HUES6 (cell line): ENCODE results near the gene ADAD2.

ENCODE experiments used
- H3K27ac ChIP-seq: 2 replicates; pipeline ENCODE4 v1.7.0; 2013; ENCODE audit warnings: low read depth, mild to moderate bottlenecking, low read length, inconsistent platforms
- H3K27me3 ChIP-seq: 2 replicates; pipeline ENCODE4 v1.6.1; 2013; ENCODE audit warnings: low read length; ENCODE audit not compliant: control insufficient read depth, insufficient read depth
- H3K36me3 ChIP-seq: 2 replicates; pipeline ENCODE4 v1.6.1; 2013; ENCODE audit warnings: low read length; ENCODE audit not compliant: control insufficient read depth, insufficient read depth
- H3K4me1 ChIP-seq: 2 replicates; pipeline ENCODE4 v1.6.1; 2013; ENCODE audit warnings: low read length; ENCODE audit not compliant: control insufficient read depth, insufficient read depth
- H3K4me3 ChIP-seq: 2 replicates; pipeline ENCODE4 v1.5.1; 2013; ENCODE audit warnings: low read depth, low read length
- H3K9ac ChIP-seq: one replicate; pipeline ENCODE4 v1.6.1; 2013; ENCODE audit warnings: mild to moderate bottlenecking, low read length
- H3K9me3 ChIP-seq: 2 replicates; pipeline ENCODE4 v1.6.1; 2013; ENCODE audit warnings: low read depth, low read length; ENCODE audit not compliant: control insufficient read depth, insufficient read depth

Gene ADAD2

DNA sequence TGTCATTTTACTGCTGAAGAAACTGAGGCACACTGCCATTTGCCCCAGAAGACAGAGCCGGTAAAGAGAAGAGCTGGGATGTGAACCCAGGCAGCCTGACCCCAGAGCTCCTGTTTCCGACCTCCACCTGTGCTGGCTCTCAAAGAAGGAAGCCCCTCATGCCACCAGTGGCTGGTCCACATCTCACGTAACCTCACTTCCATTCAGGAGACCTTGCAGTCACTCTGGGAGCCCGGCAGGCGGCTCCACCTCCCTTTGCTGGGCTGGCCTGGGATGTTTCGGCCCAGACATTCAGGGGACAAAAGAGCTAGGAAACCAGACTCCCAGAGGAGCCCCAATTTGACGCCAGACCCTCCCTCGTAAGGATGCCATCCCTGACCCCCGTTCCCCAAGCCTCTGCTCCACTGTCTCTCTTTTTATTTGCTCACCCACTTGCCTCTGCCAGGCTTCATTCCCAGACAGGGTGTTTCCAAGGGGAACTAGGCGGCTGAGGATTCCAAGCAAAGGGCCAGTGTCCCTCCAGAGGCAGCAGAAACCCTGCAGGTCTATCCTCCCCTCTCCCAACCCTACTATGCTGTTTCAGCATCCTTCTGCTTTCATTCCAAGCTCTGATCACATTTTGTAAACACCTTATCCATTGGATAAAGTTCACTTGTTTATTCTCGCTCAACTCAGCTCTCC is 6.9 kb upstream of the ADAD2 start:
- H3K4me3 ChIP-seq, result no peak overlapping the region
- peaks cover 60% of the 10 kb centered on the region for H3K36me3 ChIP-seq

DNA sequence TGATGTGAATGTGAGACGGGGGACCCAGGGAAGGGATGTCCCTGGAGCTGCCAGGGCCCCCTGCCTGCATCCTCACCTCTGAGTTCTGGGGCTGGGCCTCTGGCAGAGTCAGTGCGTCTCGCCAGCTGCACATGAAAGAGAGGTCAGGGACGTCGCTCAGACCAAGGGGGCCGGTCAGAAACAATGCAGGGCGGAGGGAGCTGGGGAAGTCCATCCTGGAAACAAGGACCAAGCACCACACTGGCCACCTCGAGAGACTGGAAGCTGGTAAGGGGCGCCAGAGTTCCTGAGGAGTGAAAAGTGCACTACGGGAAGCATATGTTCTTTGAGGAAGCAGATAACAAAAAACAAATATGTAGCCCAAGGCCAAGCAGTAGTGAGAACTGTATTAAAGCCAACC is 6.2 kb upstream of the ADAD2 start:
- Histone ChIP-seq H3K36me3 (peaks cover 53% of the 10 kb centered on the region), H3K27me3 (no peaks in the 10 kb centered on the region), H3K9ac (peak overlapping the region; percentile 23), H3K4me3 (no peak overlapping the region), H3K27ac (no peak overlapping the region), H3K4me1 (no peaks in the 10 kb centered on the region), H3K9me3 (no peaks in the 10 kb centered on the region)

More for the DNA sequence above, 6.9 kb upstream of the ADAD2 start:
- no peaks in the 10 kb centered on the region for H3K4me1 ChIP-seq
- H3K9me3 ChIP-seq, result no peaks in the 10 kb centered on the region
- H3K27me3 ChIP-seq, result no peaks in the 10 kb centered on the region
- H3K27ac ChIP-seq, result no peak overlapping the region
- H3K9ac ChIP-seq, result no peak overlapping the region

DNA sequence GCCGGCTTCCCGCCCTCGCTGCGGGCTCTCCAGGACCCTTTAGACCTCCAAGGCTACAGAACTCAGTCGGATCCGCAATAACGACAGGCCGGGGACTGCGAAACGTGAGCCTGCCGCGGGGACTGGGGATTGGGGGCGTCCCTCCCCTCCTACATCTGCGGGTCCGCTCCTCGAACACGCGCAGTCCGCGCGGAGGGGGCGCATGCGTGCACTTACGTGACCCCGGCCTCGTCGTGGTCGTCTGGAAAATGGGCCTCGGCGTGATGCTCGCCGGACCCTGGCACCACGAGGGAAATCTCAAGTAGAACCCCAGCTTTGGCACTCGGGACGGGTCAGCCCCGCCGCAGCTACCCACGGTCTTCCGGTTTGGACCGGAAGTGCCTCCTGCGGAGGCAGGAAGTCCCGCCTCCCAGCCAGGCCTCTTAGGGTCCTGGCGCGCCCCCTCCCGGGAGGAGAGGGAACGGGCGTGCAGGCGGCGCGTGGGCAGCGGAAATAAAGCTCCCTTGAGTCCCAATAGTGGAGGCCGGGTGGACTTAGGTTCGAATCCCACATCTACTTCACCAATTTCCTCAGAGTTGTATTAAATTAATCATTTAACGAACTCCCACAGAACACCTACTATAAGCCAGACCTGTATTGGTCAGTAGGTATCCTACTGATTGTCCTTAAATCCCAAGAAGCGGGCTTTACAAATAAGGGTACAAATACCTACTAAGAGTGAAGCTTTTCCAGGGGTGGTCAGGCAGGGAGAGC is 4.1 kb upstream of the ADAD2 start, which contains the start of gene TAF1C:
Gene TAF1C, minus strand, starts transcription at position 373 of the 753 bp plus-strand sequence. CDS start 2,069 bp downstream, outside the sequence.
- Histone ChIP-seq H3K4me1 (no peaks in the 10 kb centered on the region), H3K27me3 (no peaks in the 10 kb centered on the region), H3K36me3 (peaks cover 34% of the 10 kb centered on the region), H3K27ac (peak within 1 kb of the TSS; percentile 86), H3K4me3 (peak within 1 kb of the TSS; percentile 100), H3K9me3 (no peaks in the 10 kb centered on the region), H3K9ac (peak within 1 kb of the TSS; percentile 94)

DNA sequence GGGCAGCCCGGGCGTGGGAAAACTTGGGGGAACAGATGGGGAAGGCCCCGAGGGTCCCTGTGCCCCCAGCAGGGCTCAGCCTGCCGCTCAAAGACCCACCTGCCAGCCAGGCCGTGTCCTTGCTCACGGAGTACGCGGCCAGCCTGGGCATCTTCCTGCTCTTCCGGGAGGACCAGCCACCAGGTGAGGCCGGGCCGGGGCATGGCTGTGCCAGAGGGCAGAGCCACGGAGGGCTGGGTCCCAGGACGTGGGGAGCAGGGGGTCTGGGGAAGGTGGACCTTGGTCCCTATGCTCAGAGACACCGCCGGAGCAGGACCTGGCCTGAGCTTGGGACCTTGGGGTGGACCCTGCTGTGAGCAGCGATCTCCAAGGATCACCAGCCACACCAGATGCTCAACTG is 509 bp downstream of the ADAD2 start:
- Histone ChIP-seq H3K36me3 (no peaks in the 10 kb centered on the region), H3K27me3 (no peaks in the 10 kb centered on the region)

DNA sequence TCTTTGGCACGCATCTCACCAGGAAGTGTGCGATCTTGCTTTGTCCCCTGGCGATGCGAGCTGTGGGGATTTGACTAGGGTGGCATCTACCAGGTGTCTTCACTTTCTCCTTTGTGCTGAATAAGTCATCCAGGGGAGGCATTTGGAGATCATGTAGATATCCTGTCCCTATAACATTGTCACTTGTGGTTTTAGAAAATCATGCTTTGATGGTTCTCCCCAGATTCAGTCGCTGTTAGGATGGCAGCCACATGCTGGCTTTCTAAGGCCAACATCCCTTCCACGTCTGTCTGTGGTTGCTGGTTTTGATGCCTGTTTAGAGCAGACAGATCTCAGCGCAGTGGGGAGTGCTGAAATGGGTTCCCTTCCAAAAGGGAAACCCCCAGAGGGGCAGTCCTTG is 2.5 kb downstream of the ADAD2 start:
- no peak overlapping the region for H3K27ac ChIP-seq
- H3K4me1 ChIP-seq, result peaks cover 8% of the 10 kb centered on the region; the same call in 1 of the 2 replicates
- H3K36me3 ChIP-seq, result no peaks in the 10 kb centered on the region

More for the DNA sequence above, 509 bp downstream of the ADAD2 start:
- Histone ChIP-seq H3K4me1 (peaks cover 7% of the 10 kb centered on the region; the same call in 1 of the 2 replicates), H3K27ac (no peak overlapping the region), H3K9ac (no peak overlapping the region), H3K9me3 (no peaks in the 10 kb centered on the region), H3K4me3 (no peak overlapping the region)

DNA sequence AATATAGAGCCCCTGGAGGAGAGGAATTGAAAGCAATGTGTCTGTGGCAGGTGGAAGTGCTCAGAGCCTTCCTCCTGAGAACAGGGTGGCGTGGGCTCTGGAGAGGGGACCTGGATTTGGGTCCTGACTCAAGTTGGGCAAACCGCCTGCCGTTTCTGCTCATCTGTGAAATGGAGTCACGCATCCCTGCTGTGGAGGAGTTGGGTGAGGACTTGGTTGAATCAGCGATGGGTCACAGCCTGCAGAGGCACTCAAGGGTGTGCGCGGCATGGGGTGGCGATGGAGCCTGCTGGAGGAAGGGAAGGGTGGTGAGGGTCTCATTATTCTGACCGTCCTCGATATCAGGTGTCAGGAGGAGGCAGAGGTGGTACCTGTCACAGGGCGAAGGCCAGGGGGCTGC is 3.1 kb downstream of the ADAD2 start:
- peak overlapping the region; percentile 20 for H3K9ac ChIP-seq
- H3K9me3 ChIP-seq, result no peaks in the 10 kb centered on the region
- H3K27me3 ChIP-seq, result no peaks in the 10 kb centered on the region
- no peaks in the 10 kb centered on the region for H3K36me3 ChIP-seq
- no peak overlapping the region for H3K4me3 ChIP-seq
- peaks cover 8% of the 10 kb centered on the region; the same call in 1 of the 2 replicates for H3K4me1 ChIP-seq
- no peak overlapping the region for H3K27ac ChIP-seq

More for the DNA sequence above, 2.5 kb downstream of the ADAD2 start:
- Histone ChIP-seq H3K9me3 (no peaks in the 10 kb centered on the region), H3K4me3 (no peak overlapping the region), H3K9ac (no peak overlapping the region), H3K27me3 (no peaks in the 10 kb centered on the region)

DNA sequence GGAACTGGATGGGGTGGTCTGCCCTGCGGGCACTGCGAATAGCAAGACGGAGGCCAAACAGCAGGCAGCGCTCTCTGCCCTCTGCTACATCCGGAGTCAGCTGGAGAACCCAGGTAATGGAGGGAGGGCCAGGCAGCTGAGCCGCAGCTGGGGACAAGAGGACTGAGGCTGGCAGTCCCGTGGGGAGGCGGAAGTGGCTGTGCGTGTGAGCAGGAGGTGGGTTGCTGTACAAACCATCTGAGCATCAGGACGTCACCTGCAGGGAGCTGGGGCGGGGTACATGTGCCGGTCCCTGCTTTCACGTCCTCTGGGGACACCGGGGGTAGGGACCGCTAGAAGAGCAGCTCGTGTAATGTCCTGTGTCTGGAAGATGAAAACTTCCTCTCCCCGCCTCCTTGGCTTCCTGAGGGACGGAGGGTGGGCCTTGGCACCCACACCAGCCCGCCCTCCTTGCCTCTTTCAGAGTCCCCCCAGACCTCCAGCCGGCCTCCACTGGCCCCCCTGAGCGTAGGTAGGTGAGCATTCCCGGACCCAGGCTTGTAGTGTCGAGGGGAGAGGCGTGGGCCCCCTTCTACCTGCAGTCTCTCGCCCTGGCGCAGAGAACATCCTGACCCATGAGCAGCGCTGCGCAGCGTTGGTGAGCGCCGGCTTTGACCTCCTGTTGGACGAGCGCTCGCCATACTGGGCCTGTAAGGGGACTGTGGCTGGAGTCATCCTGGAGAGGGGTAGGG is 3.7 kb downstream of the ADAD2 start:
- Histone ChIP-seq H3K9me3 (no peaks in the 10 kb centered on the region), H3K4me3 (no peak overlapping the region), H3K27me3 (no peaks in the 10 kb centered on the region), H3K36me3 (no peaks in the 10 kb centered on the region), H3K27ac (no peak overlapping the region), H3K9ac (no peak overlapping the region), H3K4me1 (peaks cover 8% of the 10 kb centered on the region; the same call in 1 of the 2 replicates)

DNA sequence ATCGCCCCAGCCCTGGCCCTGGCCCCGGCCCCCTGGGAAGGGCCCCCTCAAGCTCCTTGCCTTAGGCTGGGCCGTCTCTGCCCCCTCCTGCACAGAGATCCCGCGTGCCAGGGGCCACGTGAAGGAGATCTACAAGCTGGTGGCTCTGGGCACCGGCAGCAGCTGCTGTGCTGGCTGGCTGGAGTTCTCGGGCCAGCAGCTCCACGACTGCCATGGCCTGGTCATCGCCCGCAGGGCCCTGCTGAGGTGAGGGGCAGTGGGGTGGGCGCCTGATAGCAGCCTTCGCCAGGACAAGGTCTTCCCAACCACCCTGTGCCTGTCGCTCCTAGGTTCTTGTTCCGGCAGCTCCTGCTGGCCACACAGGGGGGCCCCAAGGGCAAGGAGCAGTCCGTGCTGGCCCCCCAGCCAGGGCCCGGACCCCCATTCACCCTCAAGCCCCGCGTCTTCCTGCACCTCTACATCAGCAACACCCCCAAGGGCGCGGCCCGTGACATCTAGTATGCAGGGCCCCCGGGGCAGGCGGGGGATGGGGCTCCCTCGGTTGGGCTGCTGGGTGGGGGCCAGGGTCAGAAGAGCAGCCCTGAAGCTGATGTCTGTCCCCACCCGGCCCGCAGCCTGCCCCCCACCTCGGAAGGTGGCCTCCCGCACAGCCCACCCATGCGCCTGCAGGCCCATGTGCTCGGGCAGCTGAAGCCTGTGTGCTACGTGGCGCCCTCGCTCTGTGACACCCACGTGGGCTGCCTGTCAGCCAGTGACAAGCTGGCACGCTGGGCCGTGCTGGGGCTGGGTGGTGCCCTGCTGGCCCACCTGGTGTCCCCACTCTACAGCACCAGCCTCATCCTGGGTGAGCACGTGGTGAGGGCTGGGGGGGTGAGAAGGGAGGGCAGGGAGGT is 4.5 kb downstream of the ADAD2 start:
- Histone ChIP-seq H3K27ac (no peak overlapping the region), H3K9ac (no peak overlapping the region), H3K4me1 (peaks cover 8% of the 10 kb centered on the region; the same call in 1 of the 2 replicates), H3K27me3 (no peaks in the 10 kb centered on the region), H3K4me3 (no peak overlapping the region), H3K9me3 (no peaks in the 10 kb centered on the region), H3K36me3 (no peaks in the 10 kb centered on the region)

DNA sequence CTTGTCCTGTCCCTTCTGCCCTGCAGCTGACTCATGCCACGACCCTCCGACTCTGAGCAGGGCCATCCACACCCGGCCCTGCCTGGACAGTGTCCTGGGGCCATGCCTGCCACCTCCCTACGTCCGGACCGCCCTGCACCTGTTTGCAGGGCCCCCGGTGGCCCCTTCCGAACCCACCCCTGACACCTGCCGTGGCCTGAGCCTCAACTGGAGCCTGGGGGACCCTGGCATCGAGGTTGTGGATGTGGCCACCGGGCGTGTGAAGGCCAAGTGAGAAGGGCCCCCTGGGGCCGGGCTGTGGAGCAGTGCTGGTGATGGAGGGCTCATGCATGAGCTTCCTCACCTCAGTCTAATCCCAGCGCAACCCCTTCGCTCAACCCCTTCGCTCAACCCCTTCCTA is 5.1 kb downstream of the ADAD2 start:
- H3K9me3 ChIP-seq, result no peaks in the 10 kb centered on the region
- peaks cover 8% of the 10 kb centered on the region; the same call in 1 of the 2 replicates for H3K4me1 ChIP-seq
- H3K4me3 ChIP-seq, result no peak overlapping the region
- H3K9ac ChIP-seq, result no peak overlapping the region
- H3K27ac ChIP-seq, result no peak overlapping the region
- H3K36me3 ChIP-seq, result no peaks in the 10 kb centered on the region
- no peaks in the 10 kb centered on the region for H3K27me3 ChIP-seq

DNA sequence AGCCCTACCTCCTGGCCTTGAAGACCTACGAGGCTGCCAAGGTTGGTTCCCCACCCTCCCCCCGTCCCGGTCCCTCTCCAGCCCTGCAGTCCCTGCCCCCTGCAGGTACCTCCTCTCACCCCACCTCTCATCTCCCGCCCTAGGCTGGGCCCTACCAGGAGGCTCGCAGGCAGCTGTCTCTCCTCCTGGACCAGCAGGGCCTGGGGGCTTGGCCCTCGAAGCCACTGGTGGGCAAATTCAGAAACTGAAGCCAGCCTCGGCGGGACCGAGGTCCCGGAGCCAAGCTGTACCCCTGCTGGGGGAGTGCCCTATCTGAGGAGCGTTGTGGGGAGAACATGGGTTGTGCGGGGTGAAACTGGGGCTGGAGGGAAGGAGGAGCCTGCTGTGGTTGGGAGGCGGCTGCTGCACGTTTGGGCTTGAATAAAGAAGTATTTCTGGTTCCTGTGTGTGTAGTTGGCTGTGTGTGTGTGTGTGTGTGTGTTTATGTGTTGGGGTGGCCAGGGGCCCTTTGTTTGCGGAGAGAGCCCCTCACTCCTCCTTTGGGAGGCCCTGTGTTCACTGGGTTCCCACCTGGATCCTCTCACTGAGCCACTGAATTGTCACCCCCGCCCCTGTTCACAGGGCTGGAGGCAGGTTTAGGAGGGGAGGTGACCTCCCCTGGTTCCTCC is 5.9 kb downstream of the ADAD2 start:
- H3K9ac ChIP-seq, result no peak overlapping the region
- no peaks in the 10 kb centered on the region for H3K36me3 ChIP-seq
- no peaks in the 10 kb centered on the region for H3K27me3 ChIP-seq
- H3K9me3 ChIP-seq, result no peaks in the 10 kb centered on the region
- H3K4me3 ChIP-seq, result no peak overlapping the region
- peaks cover 8% of the 10 kb centered on the region; the same call in 1 of the 2 replicates for H3K4me1 ChIP-seq
- no peak overlapping the region for H3K27ac ChIP-seq
